Left lung (tissue), 10 donors: ENCODE data around the gene PRKCE. TPM values are rescaled to one million over a fixed set of nuclear protein-coding genes. Genes with fewer than 3 reads are reported as not detected.
A peak's percentile ranks its signal among the peaks of the same experiment; 100 is the strongest.

Experiments
- ATAC-seq: fragments of 200-7000 bp; cut with Tn5 transposase; one replicate; pipeline ENCODE4 v1.9.1; 2020; ENCODE audit warnings: moderate library complexity
- DNase-seq, 4 donors: peaks; one replicate each; pipeline ENCODE4 v3.0.0-alpha.2; 2013 to 2020
- H3K27ac ChIP-seq, 2 donors: fragments of 200-600 bp; sonication (generic) in 1 of 2; one replicate each; pipeline versions ENCODE4 v1.5.0 to v1.8.0; 2020 to 2021
- H3K27me3 ChIP-seq, 2 donors: fragments of 200-600 bp; sonication (generic) in 1 of 2; one replicate each; pipeline versions ENCODE4 v1.5.0 to v1.8.0; 2020 to 2021
- H3K36me3 ChIP-seq, 2 donors: fragments of 200-600 bp; sonication (generic) in 1 of 2; one replicate each; pipeline versions ENCODE4 v1.5.0 to v1.8.0; 2020 to 2021
- H3K4me1 ChIP-seq, 2 donors: fragments of 200-600 bp; one replicate each; pipeline ENCODE4 v1.8.0; 2021
- H3K4me3 ChIP-seq, 2 donors: fragments of 200-600 bp; sonication (generic) in 1 of 2; one replicate each; pipeline versions ENCODE4 v1.5.0 to v1.8.0; 2020 to 2021; ENCODE audit warnings: mild to moderate bottlenecking in 1 of 2
- H3K9me3 ChIP-seq, 2 donors: fragments of 200-600 bp; sonication (generic) in 1 of 2; one replicate each; pipeline versions ENCODE4 v1.5.0 to v1.8.0; 2020 to 2021
- intact Hi-C, 2 donors: fragments of 100-400 bp; cut with DNase I; formaldehyde crosslinking; loops; one replicate each; pipeline versions ENCODE4 v1.11.2 to v1.14.2; 2022
- polyA plus RNA-seq, 6 donors: library from polyadenylated mRNA; unstranded; fragments of 120-200 nt; gene quantifications; one replicate each; pipeline ENCODE4 v1.2.1, GENCODE V29; 2013; ENCODE audit not compliant: insufficient read length in 6 of 6
- total RNA-seq, 2 donors: library from RNA; stranded (reverse); fragmentation: NEBNext Ultra II Directional; extraction: Animal tissue kit (Norgen Biotek cat#: 25700); gene quantifications; one replicate each; pipeline ENCODE4 v1.2.1, GENCODE V29; 2021
- TF ChIP-seq, protein P1 (sequence below), 2 donors: fragments of 200-600 bp; sonication (generic) in 1 of 2; IDR thresholded peaks; one replicate each; pipeline versions ENCODE4 v1.5.0 to v1.8.0; 2021; ENCODE audit warnings: antibody characterized with exemption in 2 of 2
- donor health status: DM: no; HTN: yes; CAD: no.
- donor health status: DM: no; HTN: no; CAD: no.

PRKCE gene
- total and polyA plus RNA-seq, 8 donors: 12.0 to 56.9 (median 14.7) TPM

DNA sequence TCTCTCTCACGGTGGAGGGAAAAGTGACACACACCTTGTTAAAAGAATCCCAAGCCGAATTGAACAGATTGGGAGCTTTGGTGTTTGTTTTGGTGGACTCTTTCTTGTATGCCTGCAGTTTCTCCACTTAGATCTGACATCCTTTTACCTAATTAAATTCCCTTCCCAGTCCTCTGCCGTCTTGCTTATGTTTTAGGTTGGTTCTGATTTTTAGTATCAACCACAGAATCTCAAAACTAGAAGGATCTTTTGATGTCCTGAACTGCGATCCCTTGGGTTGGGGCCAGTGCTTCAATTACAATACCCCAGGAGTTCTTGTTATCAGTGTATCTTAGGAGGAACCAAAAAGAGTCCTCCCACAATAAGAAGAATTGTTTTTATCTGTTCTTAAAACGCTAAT is 112.3 kb downstream of the PRKCE start:
- H3K36me3 ChIP-seq: no peaks in the 10 kb centered on the region
- no peak for ATAC-seq
- intact Hi-C loops: no loop called here

DNA sequence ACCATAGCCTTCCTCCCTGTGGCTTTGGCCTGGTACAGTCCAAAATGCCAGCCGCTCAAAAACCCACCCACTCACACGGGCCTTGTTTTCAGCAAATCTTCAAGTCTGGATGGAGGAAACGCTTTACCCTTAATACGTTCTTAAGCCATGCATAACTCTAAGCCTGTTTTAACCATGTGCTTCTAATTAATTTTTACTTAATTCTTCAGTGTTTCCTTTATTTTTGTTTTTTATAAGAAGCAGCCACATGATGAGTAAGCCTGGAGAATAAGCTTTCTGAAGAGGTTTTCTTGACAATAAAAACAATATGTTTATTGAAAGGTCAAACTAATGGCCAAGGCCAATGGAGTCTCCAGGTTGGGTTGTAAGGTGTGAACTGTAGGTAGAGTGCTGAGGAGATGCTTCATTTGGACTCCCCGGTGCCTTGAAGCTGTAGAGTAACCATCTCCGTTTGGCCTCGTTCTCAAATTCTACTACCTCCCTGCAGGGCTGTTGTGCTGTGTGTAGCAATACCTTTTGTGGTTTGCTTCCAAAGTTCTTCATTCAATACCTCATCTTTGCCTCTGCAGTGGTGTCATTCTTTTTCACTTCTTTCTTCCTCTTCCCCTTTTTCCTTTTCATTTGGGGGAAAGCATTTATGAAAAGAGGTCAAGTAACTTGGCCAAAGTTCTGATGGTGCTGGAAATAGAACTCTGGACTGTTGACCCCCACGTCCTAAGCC is 113.7 kb downstream of the PRKCE start:
- intact Hi-C loops: no loop called here

More for the DNA sequence above, 112.3 kb downstream of the PRKCE start:
- H3K27me3 ChIP-seq: no peaks in the 10 kb centered on the region
- H3K27ac ChIP-seq: no peak overlapping the region
- H3K4me1 ChIP-seq: peaks cover 10 to 41% of the 10 kb centered on the region in 2 donors
- TF ChIP-seq, protein P1, sequence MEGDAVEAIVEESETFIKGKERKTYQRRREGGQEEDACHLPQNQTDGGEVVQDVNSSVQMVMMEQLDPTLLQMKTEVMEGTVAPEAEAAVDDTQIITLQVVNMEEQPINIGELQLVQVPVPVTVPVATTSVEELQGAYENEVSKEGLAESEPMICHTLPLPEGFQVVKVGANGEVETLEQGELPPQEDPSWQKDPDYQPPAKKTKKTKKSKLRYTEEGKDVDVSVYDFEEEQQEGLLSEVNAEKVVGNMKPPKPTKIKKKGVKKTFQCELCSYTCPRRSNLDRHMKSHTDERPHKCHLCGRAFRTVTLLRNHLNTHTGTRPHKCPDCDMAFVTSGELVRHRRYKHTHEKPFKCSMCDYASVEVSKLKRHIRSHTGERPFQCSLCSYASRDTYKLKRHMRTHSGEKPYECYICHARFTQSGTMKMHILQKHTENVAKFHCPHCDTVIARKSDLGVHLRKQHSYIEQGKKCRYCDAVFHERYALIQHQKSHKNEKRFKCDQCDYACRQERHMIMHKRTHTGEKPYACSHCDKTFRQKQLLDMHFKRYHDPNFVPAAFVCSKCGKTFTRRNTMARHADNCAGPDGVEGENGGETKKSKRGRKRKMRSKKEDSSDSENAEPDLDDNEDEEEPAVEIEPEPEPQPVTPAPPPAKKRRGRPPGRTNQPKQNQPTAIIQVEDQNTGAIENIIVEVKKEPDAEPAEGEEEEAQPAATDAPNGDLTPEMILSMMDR (IDR thresholded peaks at IDR 0.05): no peak
- no peak for DNase-seq
- no peak overlapping the region for H3K4me3 ChIP-seq
- H3K9me3 ChIP-seq: no peaks in the 10 kb centered on the region

DNA sequence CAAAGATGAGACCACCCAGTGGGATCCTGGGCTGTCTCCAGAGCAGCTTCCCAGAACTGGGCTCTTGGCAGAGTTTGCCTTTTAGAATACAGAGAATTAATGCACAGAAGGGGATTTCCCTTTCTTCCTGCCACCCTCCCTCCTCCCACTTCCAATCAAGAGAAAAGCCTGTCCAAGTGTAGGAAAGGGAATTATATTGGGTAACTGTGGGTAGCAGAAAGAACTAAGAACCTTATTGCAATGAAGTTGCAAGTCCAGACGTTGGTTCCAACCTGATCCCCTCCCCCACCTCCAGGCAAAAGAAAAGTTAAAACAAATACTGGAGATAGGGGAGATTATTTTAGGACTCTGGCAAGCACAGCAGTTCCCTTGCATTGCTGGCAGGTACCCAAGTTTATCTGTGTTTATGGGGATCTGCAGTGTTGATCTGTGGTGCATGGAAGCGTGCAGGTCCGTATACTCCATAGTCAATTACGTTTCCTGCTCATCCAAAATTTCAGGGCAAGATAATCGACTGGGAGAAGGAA is 114.3 kb downstream of the PRKCE start:
- ATAC-seq (peak; percentile 63), DNase-seq (peak in 2 of 4 donors; percentile 56 to 77)
- Histone ChIP-seq H3K36me3 (no peaks in the 10 kb centered on the region), H3K4me1 (peaks cover 10 to 51% of the 10 kb centered on the region in 2 donors), H3K27ac (peak overlapping the region in 1 of 2 donors; percentile 26), H3K9me3 (no peaks in the 10 kb centered on the region), H3K27me3 (no peaks in the 10 kb centered on the region), H3K4me3 (no peak overlapping the region)
- TF ChIP-seq, protein P1 (IDR thresholded peaks at IDR 0.05): no peak
- intact Hi-C loops: no loop called here

More for the DNA sequence above, 113.7 kb downstream of the PRKCE start:
- no peaks in the 10 kb centered on the region for H3K9me3 ChIP-seq
- no peaks in the 10 kb centered on the region for H3K36me3 ChIP-seq
- no peaks in the 10 kb centered on the region for H3K27me3 ChIP-seq
- H3K4me3 ChIP-seq: no peak overlapping the region
- TF ChIP-seq, protein P1 (IDR thresholded peaks at IDR 0.05): no peak
- peak overlapping the region in 1 of 2 donors; percentile 26 for H3K27ac ChIP-seq
- peaks cover 10 to 48% of the 10 kb centered on the region in 2 donors for H3K4me1 ChIP-seq
- peak; percentile 34 for ATAC-seq
- DNase-seq: no peak

DNA sequence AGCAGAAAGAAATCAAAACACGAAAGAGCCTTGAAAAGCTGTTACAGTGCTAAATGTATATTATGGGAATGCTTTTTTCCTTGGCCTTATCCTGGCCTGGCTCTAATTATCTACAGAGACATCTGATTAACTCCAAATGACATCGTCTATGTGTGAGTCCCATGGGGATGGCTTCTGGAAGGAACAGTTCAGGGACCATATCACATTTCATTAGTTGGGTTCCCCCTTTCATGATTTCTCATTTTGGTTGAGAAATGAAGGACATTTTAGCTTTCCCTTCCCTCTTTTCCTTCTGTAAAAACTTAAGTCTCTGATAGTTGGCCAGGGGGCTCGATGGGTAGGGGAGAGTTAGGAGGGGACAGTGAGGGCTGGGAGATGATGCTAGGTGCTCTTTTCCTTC is 116.7 kb downstream of the PRKCE start:
- ATAC-seq (no peak), DNase-seq (no peak)
- Histone ChIP-seq H3K36me3 (no peaks in the 10 kb centered on the region), H3K27me3 (no peaks in the 10 kb centered on the region), H3K4me1 (peaks cover 10 to 66% of the 10 kb centered on the region in 2 donors), H3K4me3 (no peak overlapping the region), H3K27ac (no peak overlapping the region), H3K9me3 (no peaks in the 10 kb centered on the region)
- TF ChIP-seq, protein P1 (IDR thresholded peaks at IDR 0.05): no peak
- intact Hi-C loops: no loop called here

DNA sequence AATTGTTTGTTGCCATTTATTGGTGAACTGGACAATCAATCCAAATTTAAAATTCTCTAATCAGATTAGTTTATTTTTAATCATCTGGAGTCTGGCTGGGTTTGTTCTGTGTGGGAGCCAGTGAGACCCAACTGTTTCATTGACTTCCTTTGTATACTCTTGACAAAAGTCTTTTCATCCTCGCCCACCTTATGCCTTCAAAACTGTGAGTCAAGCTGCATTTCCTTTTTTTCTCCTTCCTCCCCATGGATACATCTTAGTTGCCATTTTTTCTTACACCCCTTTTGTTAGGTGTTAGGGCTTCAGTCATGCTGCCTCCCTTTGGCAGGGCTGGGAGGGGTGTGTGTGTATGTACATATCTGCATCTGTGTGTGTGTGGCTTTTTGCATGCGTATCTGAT is 117.6 kb downstream of the PRKCE start:
- TF ChIP-seq, protein P1 (IDR thresholded peaks at IDR 0.05): no peak
- no peaks in the 10 kb centered on the region for H3K36me3 ChIP-seq
- H3K4me1 ChIP-seq: peaks cover 10 to 66% of the 10 kb centered on the region in 2 donors
- DNase-seq (no peak), ATAC-seq (no peak)
- H3K27me3 ChIP-seq: no peaks in the 10 kb centered on the region
- H3K27ac ChIP-seq: no peak overlapping the region
- intact Hi-C loops: no loop called here
- H3K4me3 ChIP-seq: no peak overlapping the region
- no peaks in the 10 kb centered on the region for H3K9me3 ChIP-seq
